Immature natural killer cell (primary cell): ENCODE measurements around the gene EBF3. TPM values are rescaled to one million over a fixed set of nuclear protein-coding genes. Genes with fewer than 3 reads are reported as not detected.

Experiments used
- polyA plus RNA-seq, 3 donors: library from polyadenylated mRNA; unstranded; fragments of 300-500 nt; fragmentation: Illumina TruSeq; gene quantifications; one replicate each; pipeline ENCODE4 v1.2.3, GENCODE V29; 2021

EBF3 gene
- polyA plus RNA-seq, 3 donors from 2014 or later = not detected

Other genes starting within 250 kb of the EBF3 start
- gene C10orf143, start 146.6 kb upstream of the EBF3 start, polyA plus RNA-seq = 10 to 100 TPM; 17.8 to 31.7 (median 27.0) TPM
- gene GLRX3, start 172.1 kb upstream of the EBF3 start, polyA plus RNA-seq = 100 to 1,000 TPM in 1 of 3 donors, 10 to 100 TPM in 2; 83.7 to 139 (median 85.8) TPM